Esophagus (tissue), 2 donors: ENCODE results near the gene SCN5A. TPM values are rescaled to one million over a fixed set of nuclear protein-coding genes. Genes with fewer than 3 reads are reported as not detected.

Experiments
- H3K27ac ChIP-seq, 2 donors: one replicate each; pipeline ENCODE4 v1.5.1; 2013; ENCODE audit warnings: low read depth in 2 of 2, mild to moderate bottlenecking in 2 of 2, inconsistent platforms in 1 of 2, low read length in 1 of 2, moderate library complexity in 1 of 2
- H3K27me3 ChIP-seq, 2 donors: one replicate each; pipeline ENCODE4 v1.6.1; 2013; ENCODE audit warnings: low read length in 2 of 2, control low read depth in 1 of 2, mild to moderate bottlenecking in 1 of 2; ENCODE audit not compliant: insufficient read depth in 2 of 2, control insufficient read depth in 1 of 2
- H3K36me3 ChIP-seq, 2 donors: one replicate each; pipeline ENCODE4 v1.6.1; 2013; ENCODE audit warnings: low read length in 1 of 2; ENCODE audit not compliant: control insufficient read depth in 2 of 2, insufficient read depth in 2 of 2
- H3K4me1 ChIP-seq, 2 donors: one replicate each; pipeline ENCODE4 v1.6.1; 2013; ENCODE audit warnings: low read length in 1 of 2; ENCODE audit not compliant: control insufficient read depth in 2 of 2, insufficient read depth in 2 of 2
- H3K4me3 ChIP-seq, 2 donors: one replicate each; pipeline ENCODE4 v1.5.1; 2013; ENCODE audit warnings: low read length in 2 of 2, mild to moderate bottlenecking in 2 of 2, low read depth in 1 of 2, moderate library complexity in 1 of 2
- H3K9me3 ChIP-seq, 2 donors: one replicate each; pipeline ENCODE4 v1.6.1; 2013; ENCODE audit warnings: mild to moderate bottlenecking in 2 of 2, low read depth in 1 of 2, low read length in 1 of 2, moderate library complexity in 1 of 2; ENCODE audit not compliant: control insufficient read depth in 2 of 2, insufficient read depth in 1 of 2
- WGBS, 2 donors: extraction: QIAGEN DNeasy Blood & Tissue Kit; methylation state at CpG; one replicate each; pipeline ENCODE4 v1.1.7; 2013; 5-methylcytosine and 5-hydroxymethylcytosine counted together
- polyA plus RNA-seq, 2 donors: library from polyadenylated mRNA; stranded (reverse); fragments of 200-250 nt; gene quantifications; one replicate each; pipeline ENCODE4 v1.2.3, GENCODE V29; 2013
- donor health status: healthy with polysubstance abuse.
- donor health status: Bipolar disorder and iron deficiency.

SCN5A gene
- polyA plus RNA-seq, 2 donors: 0.02 to 0.05 TPM

GRCh38 chr3:38630606-38631005 is 18.9 kb downstream of the SCN5A start:
- Histone ChIP-seq H3K27ac (no peak overlapping the region), H3K36me3 (no peaks in the 10 kb centered on the region), H3K4me1 (no peaks in the 10 kb centered on the region), H3K27me3 (no peaks in the 10 kb centered on the region), H3K9me3 (no peaks in the 10 kb centered on the region), H3K4me3 (no peak overlapping the region)
- WGBS, 2 donors: 60 to 80% methylated on average over 5 of the region's 5 CpGs

DNA sequence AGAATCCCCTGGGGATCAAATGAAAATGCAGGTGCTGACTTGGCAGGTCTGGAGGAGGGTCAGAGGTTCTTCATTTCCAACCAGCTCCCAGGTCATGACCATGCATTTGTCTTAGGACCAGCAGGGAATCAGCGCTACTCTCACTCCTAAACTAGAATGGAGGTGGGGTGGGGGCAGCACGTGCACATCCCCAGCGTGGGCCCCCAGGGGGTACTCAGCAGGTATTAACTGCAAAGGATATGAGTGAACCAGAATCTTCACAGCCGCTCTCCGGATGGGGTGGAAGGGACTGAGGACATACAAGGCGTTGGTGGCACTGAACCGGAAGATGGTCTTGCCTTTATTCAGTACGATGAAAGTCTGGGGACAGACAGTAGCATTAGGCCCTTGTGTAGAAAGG is 19.4 kb downstream of the SCN5A start:
- 79 to 80% methylated on average over 8 of the region's 8 CpGs for WGBS, 2 donors
- no peaks in the 10 kb centered on the region for H3K27me3 ChIP-seq
- H3K9me3 ChIP-seq: no peaks in the 10 kb centered on the region
- no peaks in the 10 kb centered on the region for H3K36me3 ChIP-seq
- no peak overlapping the region for H3K27ac ChIP-seq
- no peak overlapping the region for H3K4me3 ChIP-seq
- H3K4me1 ChIP-seq: no peaks in the 10 kb centered on the region

DNA sequence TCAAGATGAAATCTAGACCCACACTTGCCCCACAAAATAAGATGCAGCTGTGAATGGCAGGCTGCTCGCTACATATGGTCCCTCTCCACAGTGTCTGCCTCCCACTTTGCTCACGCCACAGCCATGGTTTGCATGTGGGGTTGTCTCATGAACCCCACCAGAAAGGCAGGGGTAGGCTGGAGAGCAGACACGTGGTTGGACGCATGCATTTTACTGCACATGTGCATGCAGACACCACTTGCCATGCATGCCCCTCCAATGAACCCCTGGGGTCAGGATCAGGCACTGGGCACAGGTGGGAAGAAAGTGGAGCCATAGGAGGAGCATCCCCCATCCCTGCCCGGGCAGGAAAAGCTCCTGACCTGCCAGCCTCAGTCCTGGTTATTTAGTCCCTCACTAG is 20.7 kb downstream of the SCN5A start:
- H3K4me3 ChIP-seq: no peak overlapping the region
- no peak overlapping the region for H3K27ac ChIP-seq
- 87 to 93% methylated on average over 5 of the region's 5 CpGs for WGBS, 2 donors
- H3K4me1 ChIP-seq: no peaks in the 10 kb centered on the region
- no peaks in the 10 kb centered on the region for H3K9me3 ChIP-seq
- no peaks in the 10 kb centered on the region for H3K27me3 ChIP-seq
- H3K36me3 ChIP-seq: no peaks in the 10 kb centered on the region

- H3K27ac ChIP-seq: no peak overlapping the region
- 48 to 66% methylated on average over 4 of the region's 4 CpGs for WGBS, 2 donors
- no peaks in the 10 kb centered on the region for H3K27me3 ChIP-seq
- no peaks in the 10 kb centered on the region for H3K9me3 ChIP-seq
- H3K4me3 ChIP-seq: no peak overlapping the region
- no peaks in the 10 kb centered on the region for H3K36me3 ChIP-seq
- H3K4me1 ChIP-seq: no peaks in the 10 kb centered on the region
These were observed 21.5 kb downstream of the SCN5A start for GRCh38 chr3:38627956-38628355.

GRCh38 chr3:38626171-38626570 is 23.3 kb downstream of the SCN5A start:
- WGBS, 2 donors: 77 to 80% methylated on average over 5 of the region's 5 CpGs
- Histone ChIP-seq H3K27ac (no peak overlapping the region), H3K4me1 (no peaks in the 10 kb centered on the region), H3K36me3 (no peaks in the 10 kb centered on the region), H3K4me3 (no peak overlapping the region), H3K27me3 (no peaks in the 10 kb centered on the region), H3K9me3 (no peaks in the 10 kb centered on the region)

DNA sequence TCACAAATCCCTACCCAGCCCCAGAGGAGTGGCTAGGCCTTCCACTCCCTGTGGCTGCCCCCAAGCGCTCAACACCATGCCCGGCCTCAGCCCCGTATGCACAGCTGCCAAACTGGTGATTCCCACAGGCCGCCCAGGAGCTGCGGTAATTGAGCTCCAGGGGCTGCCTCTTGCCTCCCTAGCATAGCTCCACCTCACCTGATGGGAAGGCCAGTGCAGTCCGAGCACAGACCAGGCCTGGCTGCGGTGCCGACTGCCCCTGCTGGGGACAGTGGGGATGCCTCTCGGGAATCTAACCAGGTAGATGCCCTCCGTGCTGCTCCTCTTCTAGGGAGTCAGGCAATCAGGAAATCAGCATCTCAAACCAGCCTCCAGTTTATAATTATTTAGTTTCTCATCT is 25.9 kb downstream of the SCN5A start:
- Histone ChIP-seq H3K27ac (no peak overlapping the region), H3K27me3 (no peaks in the 10 kb centered on the region), H3K36me3 (no peaks in the 10 kb centered on the region), H3K4me1 (no peaks in the 10 kb centered on the region), H3K9me3 (no peaks in the 10 kb centered on the region), H3K4me3 (no peak overlapping the region)
- 78 to 79% methylated on average over 10 of the region's 10 CpGs for WGBS, 2 donors

DNA sequence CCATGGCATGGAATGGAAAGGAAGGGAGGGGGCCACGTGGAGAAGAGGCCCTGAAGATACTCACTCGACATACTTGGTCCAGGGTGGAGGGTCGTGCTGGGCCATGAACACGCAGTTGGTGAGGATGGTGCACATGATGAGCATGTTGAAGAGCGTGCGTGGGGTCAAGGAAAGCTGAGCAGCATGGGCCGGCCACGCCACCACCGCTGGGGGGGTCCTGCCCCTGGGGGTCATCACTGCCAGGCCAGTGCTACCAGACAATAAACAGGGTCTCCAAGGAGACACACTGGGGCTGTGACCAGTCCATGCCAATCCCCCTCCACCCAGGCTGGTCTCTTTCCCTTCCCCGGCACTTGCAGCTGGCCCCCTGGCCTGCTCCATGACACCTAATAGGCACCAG is 27.2 kb downstream of the SCN5A start:
- Histone ChIP-seq H3K9me3 (no peaks in the 10 kb centered on the region), H3K4me1 (no peaks in the 10 kb centered on the region), H3K27ac (no peak overlapping the region), H3K36me3 (no peaks in the 10 kb centered on the region), H3K4me3 (no peak overlapping the region), H3K27me3 (no peaks in the 10 kb centered on the region)
- 89 to 93% methylated on average over 8 to 10 of the region's 10 CpGs for WGBS, 2 donors

GRCh38 chr3:38620236-38620635 is 29.3 kb downstream of the SCN5A start:
- Histone ChIP-seq H3K9me3 (no peaks in the 10 kb centered on the region), H3K4me3 (no peak overlapping the region), H3K4me1 (no peaks in the 10 kb centered on the region), H3K27me3 (no peaks in the 10 kb centered on the region), H3K27ac (no peak overlapping the region), H3K36me3 (no peaks in the 10 kb centered on the region)
- WGBS, 2 donors: 86 to 89% methylated on average over 5 of the region's 5 CpGs

DNA sequence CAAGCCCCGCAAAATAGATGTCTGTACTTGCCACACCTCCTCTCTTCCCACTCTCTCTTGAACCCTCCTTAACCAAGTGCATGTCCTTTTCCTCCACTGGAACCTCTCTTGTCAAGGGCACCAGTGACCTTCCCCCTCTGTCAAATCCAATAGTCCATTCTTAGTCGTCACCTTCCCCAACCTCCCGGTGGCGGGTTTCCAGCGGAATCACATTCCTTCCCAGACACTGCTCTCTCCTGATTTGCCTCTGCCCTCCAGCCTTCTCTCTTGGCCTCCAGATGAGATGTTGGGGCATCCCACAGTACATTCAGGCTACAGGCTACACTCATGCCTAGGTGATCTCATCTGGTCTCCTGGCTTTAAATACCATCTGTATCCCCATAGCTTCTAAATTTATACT is 31.1 kb downstream of the SCN5A start:
- Histone ChIP-seq H3K4me3 (no peak overlapping the region), H3K36me3 (no peaks in the 10 kb centered on the region), H3K27me3 (no peaks in the 10 kb centered on the region), H3K9me3 (no peaks in the 10 kb centered on the region), H3K4me1 (no peaks in the 10 kb centered on the region), H3K27ac (no peak overlapping the region)
- 88 to 89% methylated on average over 5 of the region's 5 CpGs for WGBS, 2 donors

- Histone ChIP-seq H3K4me3 (no peak overlapping the region), H3K4me1 (no peaks in the 10 kb centered on the region), H3K36me3 (no peaks in the 10 kb centered on the region), H3K27ac (no peak overlapping the region), H3K9me3 (no peaks in the 10 kb centered on the region), H3K27me3 (no peaks in the 10 kb centered on the region)
- 65% methylated on average over 5 of the region's 5 CpGs for WGBS, 2 donors
These were observed 31.9 kb downstream of the SCN5A start for GRCh38 chr3:38617586-38617985.
